CD1c-positive myeloid dendritic cell (primary cell): ENCODE measurements around the gene ISYNA1.

Source experiments
- DNase-seq: peaks from one replicate; pipeline ENCODE4 v3.0.0-alpha.2; 2016; ENCODE audit errors: extremely low spot score

Gene ISYNA1

GRCh38 chr19:18443831-18444230 lies 5.9 kb upstream of the ISYNA1 start:
- DNase-seq = no peak

GRCh38 chr19:18443406-18443805 lies 5.5 kb upstream of the ISYNA1 start:
- DNase-seq = no peak

GRCh38 chr19:18442941-18443340 lies 5.0 kb upstream of the ISYNA1 start:
- DNase-seq = no peak

- no peak for DNase-seq
Observed at GRCh38 chr19:18441804-18442788, 4.2 kb upstream of the ISYNA1 start.

- DNase-seq = no peak
Observed at GRCh38 chr19:18440936-18441803, 3.2 kb upstream of the ISYNA1 start.

- DNase-seq = no peak
Observed at GRCh38 chr19:18440415-18440877, 2.5 kb upstream of the ISYNA1 start.

GRCh38 chr19:18439910-18440237 lies 1.9 kb upstream of the ISYNA1 start:
- DNase-seq = no peak

GRCh38 chr19:18439025-18439909 lies 1.3 kb upstream of the ISYNA1 start:
- DNase-seq = no peak

- no peak for DNase-seq
Observed at GRCh38 chr19:18438331-18439024, 545 bp upstream of the ISYNA1 start.

- peak; percentile 80 for DNase-seq
Observed at GRCh38 chr19:18436671-18437490, 1.1 kb downstream of the ISYNA1 start.

GRCh38 chr19:18435842-18436670 lies 1.9 kb downstream of the ISYNA1 start:
- DNase-seq = peak; percentile 90

- DNase-seq = peak; percentile 37
Observed at GRCh38 chr19:18435178-18435841, 2.6 kb downstream of the ISYNA1 start.

GRCh38 chr19:18434411-18435175 lies 3.3 kb downstream of the ISYNA1 start:
- no peak for DNase-seq

GRCh38 chr19:18433735-18434398 lies 4.1 kb downstream of the ISYNA1 start:
- no peak for DNase-seq

- peak; percentile 69 for DNase-seq
Observed at GRCh38 chr19:18433015-18433691, 4.8 kb downstream of the ISYNA1 start.

- no peak for DNase-seq
Observed at GRCh38 chr19:18432275-18433014, 5.5 kb downstream of the ISYNA1 start.
